ENCODE measurements around the gene PIGM.

- TF ChIP-seq POLR2A (IDR thresholded peaks at IDR 0.05), result no peak
- TF ChIP-seq CTCF (IDR thresholded peaks at IDR 0.05), result no peak
Measured at GRCh38 chr1:160011781-160012180, 20.0 kb downstream of the PIGM start.

All from lower leg skin (tissue), 3 donors.